Muscle layer of colon (tissue), 2 donors: ENCODE results near the gene FMOD.

Experiments used
- H3K27ac ChIP-seq: one replicate; pipeline ENCODE4 v1.7.0; 2013; ENCODE audit warnings: low read depth, mild to moderate bottlenecking, low read length, moderate library complexity
- H3K27me3 ChIP-seq, 2 donors: one replicate each; pipeline ENCODE4 v1.7.0; 2013; ENCODE audit warnings: low read length in 2 of 2, mild to moderate bottlenecking in 2 of 2; ENCODE audit not compliant: insufficient read depth in 2 of 2, control insufficient read depth in 1 of 2
- H3K36me3 ChIP-seq: one replicate; pipeline ENCODE4 v1.7.0; 2013; ENCODE audit warnings: mild to moderate bottlenecking, low read length; ENCODE audit not compliant: insufficient read depth
- H3K4me1 ChIP-seq: one replicate; pipeline ENCODE4 v1.7.0; 2013; ENCODE audit warnings: mild to moderate bottlenecking, low read length; ENCODE audit not compliant: insufficient read depth
- H3K4me3 ChIP-seq, 2 donors: one replicate each; pipeline ENCODE4 v1.7.0; 2013; ENCODE audit warnings: low read length in 2 of 2, low read depth in 1 of 2, mild to moderate bottlenecking in 1 of 2, moderate library complexity in 1 of 2
- H3K9ac ChIP-seq: one replicate; pipeline ENCODE4 v1.7.0; 2013; ENCODE audit warnings: low read length
- H3K9me3 ChIP-seq: one replicate; pipeline ENCODE4 v1.7.0; 2013; ENCODE audit warnings: mild to moderate bottlenecking, low read length
- donor health status: abdominal sarcoma.
- donor health status: Adenocarcinoma of cecum.

The FMOD gene

GRCh38 chr1:203373002-203373401 is 22.1 kb upstream of the FMOD start:
- Histone ChIP-seq H3K27ac (no peak overlapping the region), H3K27me3 (no peaks in the 10 kb centered on the region), H3K9ac (no peak overlapping the region), H3K36me3 (no peaks in the 10 kb centered on the region), H3K4me1 (peaks cover 32% of the 10 kb centered on the region), H3K4me3 (no peak overlapping the region), H3K9me3 (no peaks in the 10 kb centered on the region)

GRCh38 chr1:203371288-203371687 is 20.4 kb upstream of the FMOD start:
- Histone ChIP-seq H3K9ac (no peak overlapping the region), H3K9me3 (no peaks in the 10 kb centered on the region), H3K27ac (no peak overlapping the region), H3K4me1 (peaks cover 32% of the 10 kb centered on the region), H3K36me3 (no peaks in the 10 kb centered on the region), H3K4me3 (no peak overlapping the region), H3K27me3 (no peaks in the 10 kb centered on the region)

GRCh38 chr1:203369666-203370065 is 18.7 kb upstream of the FMOD start:
- Histone ChIP-seq H3K9ac (no peak overlapping the region), H3K9me3 (no peaks in the 10 kb centered on the region), H3K27me3 (no peaks in the 10 kb centered on the region), H3K4me1 (peaks cover 28% of the 10 kb centered on the region), H3K27ac (no peak overlapping the region), H3K36me3 (no peaks in the 10 kb centered on the region), H3K4me3 (no peak overlapping the region)

- H3K36me3 ChIP-seq: no peaks in the 10 kb centered on the region
- no peak overlapping the region for H3K4me3 ChIP-seq
- no peak overlapping the region for H3K27ac ChIP-seq
- H3K4me1 ChIP-seq: peaks cover 20% of the 10 kb centered on the region
- H3K9ac ChIP-seq: no peak overlapping the region
- H3K9me3 ChIP-seq: no peaks in the 10 kb centered on the region
- no peaks in the 10 kb centered on the region for H3K27me3 ChIP-seq
These were observed 17.9 kb upstream of the FMOD start for GRCh38 chr1:203368624-203369451.

GRCh38 chr1:203367057-203367456 is 16.1 kb upstream of the FMOD start:
- Histone ChIP-seq H3K4me3 (no peak overlapping the region), H3K27me3 (no peaks in the 10 kb centered on the region), H3K36me3 (no peaks in the 10 kb centered on the region), H3K27ac (no peak overlapping the region), H3K4me1 (peaks cover 11% of the 10 kb centered on the region), H3K9me3 (no peaks in the 10 kb centered on the region), H3K9ac (no peak overlapping the region)

GRCh38 chr1:203366476-203366875 is 15.6 kb upstream of the FMOD start:
- Histone ChIP-seq H3K27me3 (no peaks in the 10 kb centered on the region), H3K4me1 (peaks cover 11% of the 10 kb centered on the region), H3K27ac (no peak overlapping the region), H3K4me3 (no peak overlapping the region), H3K9me3 (no peaks in the 10 kb centered on the region), H3K36me3 (no peaks in the 10 kb centered on the region), H3K9ac (no peak overlapping the region)

GRCh38 chr1:203364806-203365205 is 13.9 kb upstream of the FMOD start:
- Histone ChIP-seq H3K9ac (no peak overlapping the region), H3K9me3 (no peaks in the 10 kb centered on the region), H3K27me3 (no peaks in the 10 kb centered on the region), H3K36me3 (no peaks in the 10 kb centered on the region), H3K27ac (no peak overlapping the region), H3K4me3 (no peak overlapping the region), H3K4me1 (peaks cover 11% of the 10 kb centered on the region)

GRCh38 chr1:203364094-203364801 is 13.3 kb upstream of the FMOD start:
- Histone ChIP-seq H3K9me3 (no peaks in the 10 kb centered on the region), H3K27ac (no peak overlapping the region), H3K4me3 (no peak overlapping the region), H3K36me3 (no peaks in the 10 kb centered on the region), H3K27me3 (no peaks in the 10 kb centered on the region), H3K4me1 (peaks cover 7% of the 10 kb centered on the region), H3K9ac (no peak overlapping the region)

GRCh38 chr1:203362720-203363025 is 11.8 kb upstream of the FMOD start:
- H3K4me1 ChIP-seq: no peaks in the 10 kb centered on the region
- no peak overlapping the region for H3K9ac ChIP-seq
- H3K36me3 ChIP-seq: no peaks in the 10 kb centered on the region
- no peaks in the 10 kb centered on the region for H3K9me3 ChIP-seq
- no peak overlapping the region for H3K27ac ChIP-seq
- H3K27me3 ChIP-seq: no peaks in the 10 kb centered on the region
- no peak overlapping the region for H3K4me3 ChIP-seq

- H3K27me3 ChIP-seq: no peaks in the 10 kb centered on the region
- no peaks in the 10 kb centered on the region for H3K9me3 ChIP-seq
- H3K36me3 ChIP-seq: no peaks in the 10 kb centered on the region
- no peak overlapping the region for H3K27ac ChIP-seq
- no peak overlapping the region for H3K9ac ChIP-seq
- no peaks in the 10 kb centered on the region for H3K4me1 ChIP-seq
- H3K4me3 ChIP-seq: no peak overlapping the region
These were observed 11.2 kb upstream of the FMOD start for GRCh38 chr1:203361945-203362719.

GRCh38 chr1:203360547-203361185 is 9.7 kb upstream of the FMOD start:
- Histone ChIP-seq H3K27ac (no peak overlapping the region), H3K9me3 (no peaks in the 10 kb centered on the region), H3K4me3 (no peak overlapping the region), H3K27me3 (no peaks in the 10 kb centered on the region), H3K4me1 (no peaks in the 10 kb centered on the region), H3K9ac (no peak overlapping the region), H3K36me3 (no peaks in the 10 kb centered on the region)
